HepG2 (cell line): ENCODE data around the gene NOMO2. TPM values are rescaled to one million over a fixed set of nuclear protein-coding genes. Genes with fewer than 3 reads are reported as not detected.
A peak's percentile ranks its signal among the peaks of the same experiment; 100 is the strongest.
"Not testable (repeated sequence)": the region's sequence is repeated elsewhere in the genome, so short reads cannot be mapped to it uniquely, and the experiment has no call there.

Source experiments
- ATAC-seq: fragments of 200-7000 bp; cut with Tn5 transposase; 3 replicates; pipeline ENCODE4 v1.9.1; 2020; ENCODE audit warnings: mild to moderate bottlenecking, moderate library complexity
- BruUV-seq: library from RNA; stranded (reverse); fragments of 400-500 nt; replicated peaks from 2 replicates; lab custom pipeline; 2021; lab: Mats Ljungman, UMichigan
- CTCF ChIA-PET: fragments of 300-600 bp; formaldehyde crosslinking; extraction: SDS; loops from one replicate; lab custom pipeline; 2021; ENCODE audit warnings: low total read pairs, inconsistent platforms, low intra/inter-chr PET ratio; lab: Yijun Ruan, JAX
- POLR2A ChIA-PET: fragments of 350-600 bp; sonication (Branson Sonifier 250); formaldehyde crosslinking; loops from one replicate; lab custom pipeline; 2020; ENCODE audit warnings: antibody characterized with exemption, inconsistent platforms; lab: Yijun Ruan, JAX
- DNase-seq: peaks from one replicate; pipeline ENCODE4 v3.0.0-alpha.2; 2015; ENCODE audit warnings: low spot score
- FAIRE-seq: peaks from 3 replicates; lab custom pipeline; 2011; peaks lifted over from hg19 to GRCh38; lab: Jason Lieb, UNC
- H2AFZ ChIP-seq: one replicate; pipeline ENCODE4 v1.6.1; 2011; ENCODE audit warnings: low read length, inconsistent platforms
- H3K27ac ChIP-seq: fragments of 300-600 bp; 3 replicates; pipeline ENCODE4 v1.8.0; 2011; ENCODE audit warnings: mixed run types, mild to moderate bottlenecking, mixed read lengths, low read length, inconsistent platforms; ENCODE audit not compliant: insufficient read depth; ENCODE audit errors: extremely low read length
- H3K27me3 ChIP-seq, 2 experiments: fragments of 200-600 bp in 1 of 2; 2 replicates in 1 of 2; 3 replicates in 1 of 2; pipeline versions ENCODE4 v1.6.0 to v1.8.0; 2011; ENCODE audit warnings: low read length in 2 of 2, mild to moderate bottlenecking in 2 of 2, moderate library complexity in 2 of 2, inconsistent platforms in 1 of 2; ENCODE audit not compliant: insufficient read depth in 2 of 2, control insufficient read depth in 1 of 2
- H3K36me3 ChIP-seq, 2 experiments: fragments of 200-600 bp in 1 of 2; replicated peaks in 1 of 2; 2 replicates in 1 of 2; 3 replicates in 1 of 2; pipeline versions ENCODE4 v1.5.1 to v1.8.0; 2011; ENCODE audit warnings: low read length in 2 of 2, inconsistent platforms in 1 of 2; ENCODE audit not compliant: insufficient read depth in 2 of 2, control insufficient read depth in 1 of 2
- H3K4me1 ChIP-seq: 2 replicates; pipeline ENCODE4 v1.5.1; 2012; ENCODE audit warnings: low read length, inconsistent platforms; ENCODE audit not compliant: insufficient read depth
- H3K4me2 ChIP-seq: 2 replicates; pipeline ENCODE4 v1.6.0; 2011; ENCODE audit warnings: low read depth, low read length, inconsistent platforms
- H3K4me3 ChIP-seq, 3 experiments: fragments of 200-600 bp in 1 of 3; sonication (generic), shearing (Covaris generic) in 1 of 3; replicated peaks in 1 of 3; 2 replicates each; pipeline ENCODE4 v1.5.1; 2011 to 2016; ENCODE audit warnings: low read length in 3 of 3, inconsistent platforms in 2 of 3, low read depth in 2 of 3, mild to moderate bottlenecking in 2 of 3, control low read depth in 1 of 3, mixed read lengths in 1 of 3; ENCODE audit not compliant: insufficient read depth in 1 of 3
- H3K79me2 ChIP-seq: one replicate; pipeline ENCODE4 v1.6.1; 2011; ENCODE audit warnings: low read length, inconsistent platforms; ENCODE audit not compliant: insufficient read depth
- H3K9ac ChIP-seq: 2 replicates; pipeline ENCODE4 v1.6.0; 2011; ENCODE audit warnings: mild to moderate bottlenecking, low read depth, low read length, inconsistent platforms; ENCODE audit not compliant: insufficient read depth
- H3K9me3 ChIP-seq: 2 replicates; pipeline ENCODE4 v1.5.1; 2012; ENCODE audit warnings: mild to moderate bottlenecking, low read length
- H4K20me1 ChIP-seq: 2 replicates; pipeline ENCODE4 v1.6.0; 2011; ENCODE audit warnings: inconsistent platforms, mild to moderate bottlenecking, low read length, moderate library complexity; ENCODE audit not compliant: insufficient read depth
- WGBS: methylation state at CpG from one replicate; pipeline ENCODE4 v1.1.6; 2017; ENCODE audit warnings: low lambda C conversion rate; 5-methylcytosine and 5-hydroxymethylcytosine counted together
- in situ Hi-C: cut with HindIII; loops from 2 replicates; pipeline ENCODE4 v1.10.0; 2017; ENCODE audit warnings: low pct_unique_long_range_greater_than_20kb; ENCODE audit not compliant: extremely low pct_ligation_motif_present
- intact Hi-C: fragments of 100-400 bp; cut with micrococcal nuclease; formaldehyde crosslinking; loops from one replicate; pipeline ENCODE4 v1.10.0; 2022; ENCODE audit not compliant: unreplicated experiment
- polyA plus RNA-seq, 8 experiments: library from polyadenylated mRNA; depleted of rRNA in 3 of 8; stranded (reverse) in 7 of 8; unstranded in 1 of 8; fragments of >200 nt; fragmentation: Illumina TruSeq in 4 of 8; extraction: Trizol in 4 of 8; gene quantifications; 2 replicates each; pipeline versions ENCODE4 v1.2.1 to v1.2.3, GENCODE V29; 2011 to 2016; ENCODE audit warnings: low read depth in 4 of 8, missing spikeins in 1 of 8, mixed read lengths in 1 of 8; ENCODE audit not compliant: insufficient read depth in 1 of 8
- total RNA-seq, 5 experiments: library from RNA; depleted of rRNA; stranded (reverse); fragments of >200 nt; fragmentation: Illumina TruSeq; extraction: Trizol; gene quantifications; 2 replicates each; pipeline ENCODE4 v1.2.3, GENCODE V29; 2016; ENCODE audit warnings: low read depth in 1 of 5

The NOMO2 gene
- total and polyA plus RNA-seq, 2 of the 13 experiments (the other 11 are each of a cell fraction or from before 2014, with no cell fraction given): 217 to 372 TPM

DNA sequence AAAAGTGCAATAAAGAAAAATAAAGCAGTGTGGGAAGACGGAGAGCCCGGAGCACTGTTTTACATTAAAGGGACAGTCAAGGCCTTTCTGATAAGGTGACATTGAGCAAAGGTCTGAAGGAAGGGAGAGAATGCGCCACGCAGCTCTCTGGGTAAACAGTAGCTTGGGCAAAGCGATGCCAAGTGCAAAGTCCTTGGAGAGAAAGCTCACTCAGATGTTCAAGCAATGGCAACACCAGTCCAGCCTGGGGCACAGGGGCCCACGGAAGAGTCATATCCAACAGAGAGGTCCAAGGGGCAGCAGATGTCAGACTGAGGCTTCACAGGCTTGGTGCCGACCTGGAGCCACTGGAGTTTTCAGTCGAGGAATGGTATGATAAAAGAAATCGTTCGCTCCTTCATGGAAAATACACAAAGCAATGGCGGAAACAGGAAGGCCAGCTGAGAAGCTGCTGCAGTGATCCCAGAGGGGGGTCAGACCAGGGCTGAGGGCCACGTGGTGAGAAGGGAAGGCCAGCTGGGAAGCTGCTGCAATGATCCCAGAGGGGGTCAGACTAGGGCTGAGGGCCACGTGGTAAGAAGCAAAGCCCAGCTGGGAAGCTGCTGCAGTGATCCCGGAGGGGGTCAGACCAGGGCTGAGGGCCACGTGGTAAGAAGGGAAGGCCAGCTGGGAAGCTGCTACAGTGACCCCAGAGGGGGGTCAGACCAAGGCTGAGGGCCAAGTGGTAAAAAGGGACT lies 40.3 kb downstream of the NOMO2 start:
- BruUV-seq: not testable (repeated sequence)

DNA sequence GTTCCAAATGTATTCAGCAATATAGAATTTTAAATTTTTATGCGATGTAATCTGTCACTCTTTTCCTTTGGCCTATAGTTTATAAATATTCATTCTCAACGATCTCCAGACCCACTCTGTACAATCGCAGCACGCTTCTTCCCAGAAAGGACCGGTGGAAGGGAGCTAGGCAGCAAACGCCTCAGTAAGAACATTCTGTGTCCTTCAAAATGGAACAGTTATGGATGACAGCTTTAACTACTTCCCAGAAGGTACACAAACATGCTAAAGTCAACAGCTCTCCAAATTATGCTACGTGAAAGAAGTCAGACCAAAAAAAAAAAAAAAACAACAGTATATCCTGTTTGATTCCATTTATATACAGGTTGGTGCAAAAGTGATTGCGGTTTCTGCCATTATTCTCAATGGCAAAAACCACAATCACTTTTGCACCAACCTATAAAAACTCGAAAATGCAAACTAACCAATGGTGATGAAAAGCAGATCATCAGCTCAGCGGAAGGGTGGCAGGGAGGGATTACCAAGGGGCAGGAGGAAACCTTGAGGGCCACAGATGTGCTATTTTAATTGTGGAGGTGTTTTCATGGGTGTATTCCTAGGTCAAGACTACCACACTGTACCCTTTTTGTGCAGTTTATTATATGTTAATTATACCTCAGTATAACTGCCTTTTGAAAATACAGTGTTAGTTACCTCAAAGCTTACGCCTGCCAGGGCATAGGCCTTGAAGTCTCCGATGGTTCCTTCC lies 43.2 kb downstream of the NOMO2 start:
- H4K20me1 ChIP-seq, H3K4me1 ChIP-seq, ATAC-seq, DNase-seq, in situ Hi-C loops, H2AFZ ChIP-seq, H3K4me2 ChIP-seq, intact Hi-C loops, BruUV-seq, H3K27me3 ChIP-seq, H3K27ac ChIP-seq, CTCF ChIA-PET, FAIRE-seq, H3K36me3 ChIP-seq, H3K9me3 ChIP-seq, H3K9ac ChIP-seq, H3K4me3 ChIP-seq, H3K79me2 ChIP-seq, POLR2A ChIA-PET: not testable (repeated sequence)
- no CpG with 5 or more reads among the region's 12 CpGs for WGBS

More for the DNA sequence above, 40.3 kb downstream of the NOMO2 start:
- POLR2A ChIA-PET, H2AFZ ChIP-seq, H3K36me3 ChIP-seq, H3K27me3 ChIP-seq, intact Hi-C loops, H3K9me3 ChIP-seq, in situ Hi-C loops, H3K4me1 ChIP-seq, H3K4me3 ChIP-seq, CTCF ChIA-PET, DNase-seq, H3K9ac ChIP-seq, H3K27ac ChIP-seq, H4K20me1 ChIP-seq, H3K4me2 ChIP-seq, H3K79me2 ChIP-seq: not testable (repeated sequence)
- WGBS: no CpG with 5 or more reads among the region's 15 CpGs
- ATAC-seq (peak; percentile 96), FAIRE-seq (peak; percentile 30)

DNA sequence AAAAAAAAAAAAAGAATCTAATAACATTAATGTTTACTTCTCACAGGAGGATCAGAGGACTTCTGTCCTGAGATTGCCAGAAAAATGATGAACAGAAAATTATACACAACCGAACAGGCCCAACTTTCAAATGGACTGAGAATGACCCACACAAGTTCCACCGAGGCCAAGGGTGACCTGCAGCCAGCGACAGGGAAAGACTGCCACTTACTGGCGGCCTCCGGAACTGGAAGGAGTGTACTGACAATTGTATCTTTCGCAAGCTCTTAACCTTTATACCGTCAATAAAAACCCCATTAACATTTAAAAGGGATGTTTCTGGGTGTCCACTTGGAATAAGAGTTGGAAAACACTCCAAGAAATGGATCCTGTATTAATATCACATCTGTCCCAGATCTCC lies 63.5 kb downstream of the NOMO2 start:
- H3K4me1 ChIP-seq, H3K9me3 ChIP-seq, BruUV-seq, POLR2A ChIA-PET, H4K20me1 ChIP-seq, DNase-seq, CTCF ChIA-PET, H3K27ac ChIP-seq, intact Hi-C loops, FAIRE-seq, H3K36me3 ChIP-seq, H3K27me3 ChIP-seq, in situ Hi-C loops, H3K9ac ChIP-seq, H3K4me2 ChIP-seq, H3K79me2 ChIP-seq, H2AFZ ChIP-seq, H3K4me3 ChIP-seq: not testable (repeated sequence)
- WGBS: no CpG with 5 or more reads among the region's 7 CpGs
- ATAC-seq: peak; percentile 81

GRCh38 chr16:18497032-18497431 lies 64.9 kb downstream of the NOMO2 start:
- DNase-seq, H3K4me1 ChIP-seq, H3K79me2 ChIP-seq, CTCF ChIA-PET, H3K9me3 ChIP-seq, POLR2A ChIA-PET, H3K27ac ChIP-seq, ATAC-seq, H3K4me3 ChIP-seq, H3K4me2 ChIP-seq, H3K36me3 ChIP-seq, H4K20me1 ChIP-seq, H3K9ac ChIP-seq, FAIRE-seq, H2AFZ ChIP-seq, H3K27me3 ChIP-seq, in situ Hi-C loops, BruUV-seq, intact Hi-C loops: not testable (repeated sequence)
- WGBS: no CpG with 5 or more reads among the region's 5 CpGs
